Measurements from ENCODE around the gene CORO1C.

DNA sequence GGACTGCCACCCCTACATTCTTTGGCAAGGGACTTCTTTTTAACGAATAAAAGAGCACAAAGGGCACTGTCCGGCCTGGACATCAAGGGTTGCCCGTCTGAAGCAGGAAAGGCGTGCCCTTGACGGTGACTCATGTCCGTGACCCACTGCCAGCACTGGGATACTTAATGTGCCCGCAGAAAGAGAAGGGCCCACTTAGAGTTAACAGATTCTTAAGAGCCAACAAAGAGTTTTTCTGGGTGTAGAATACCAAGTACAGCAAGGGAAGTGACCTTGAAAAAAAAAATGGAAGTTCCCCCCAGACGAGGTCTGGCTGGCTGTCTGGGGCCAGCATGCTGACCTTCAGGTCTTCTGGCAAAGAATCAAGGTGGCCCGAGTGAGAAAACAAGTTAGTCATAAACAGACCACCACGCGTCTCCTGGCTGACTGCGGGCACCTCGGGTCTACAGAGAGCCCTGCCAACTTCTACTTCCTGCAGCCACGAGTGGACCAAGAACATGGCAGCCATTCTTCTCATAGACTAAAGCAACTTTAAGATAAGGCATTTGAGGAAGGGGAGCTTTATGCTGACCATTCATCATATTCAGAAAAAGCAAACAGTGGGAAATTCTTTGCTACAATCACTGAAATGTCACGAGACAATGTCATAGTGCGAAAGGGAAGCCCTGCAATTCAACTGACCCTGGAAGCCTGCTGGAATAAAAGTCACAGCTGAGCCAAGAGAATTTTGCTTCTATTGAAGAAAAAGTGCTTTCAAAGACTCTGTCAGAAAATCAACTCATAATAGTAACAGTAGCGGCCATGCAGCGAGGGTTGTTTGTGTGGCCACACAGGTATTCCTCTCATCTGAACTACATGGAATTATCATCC, 87.1 kb downstream of the CORO1C start:
- TF ChIP-seq GATA2 (IDR thresholded peaks at IDR 0.05; ENCODE audit: low read depth, low read length): no peak
- no peak for TF ChIP-seq GATA3 (IDR thresholded peaks at IDR 0.05; ENCODE audit: low read depth, low read length)

Data from SH-SY5Y (cell line).